Small intestine (tissue), 16 donors: Measurements from ENCODE around the gene EXOC1. TPM values are rescaled to one million over a fixed set of nuclear protein-coding genes. Genes with fewer than 3 reads are reported as not detected.
A peak's percentile ranks its signal among the peaks of the same experiment; 100 is the strongest.

Experiments
- DNase-seq, 2 donors: peaks; one replicate each; pipeline versions ENCODE4 v3.0.0 to v3.0.0-alpha.2; 2013
- FAIRE-seq: peaks from 2 replicates; lab custom pipeline; 2012; peaks lifted over from hg19 to GRCh38; lab: Jason Lieb, UNC
- H3K27ac ChIP-seq, 3 donors: one replicate each; pipeline ENCODE4 v1.5.1; 2013; ENCODE audit warnings: low read length in 2 of 3, mild to moderate bottlenecking in 2 of 3, control low read depth in 1 of 3, inconsistent platforms in 1 of 3, low read depth in 1 of 3, moderate library complexity in 1 of 3
- H3K27me3 ChIP-seq, 3 donors: one replicate each; pipeline ENCODE4 v1.6.1; 2013; ENCODE audit warnings: low read length in 3 of 3, inconsistent platforms in 1 of 3; ENCODE audit not compliant: control insufficient read depth in 3 of 3, insufficient read depth in 3 of 3
- H3K36me3 ChIP-seq, 3 donors: one replicate each; pipeline ENCODE4 v1.6.1; 2013; ENCODE audit warnings: low read length in 3 of 3, inconsistent platforms in 1 of 3, low read depth in 1 of 3, mild to moderate bottlenecking in 1 of 3, moderate library complexity in 1 of 3; ENCODE audit not compliant: control insufficient read depth in 3 of 3, insufficient read depth in 2 of 3
- H3K4me1 ChIP-seq, 3 donors: one replicate each; pipeline ENCODE4 v1.6.1; 2013; ENCODE audit warnings: low read length in 2 of 3, inconsistent platforms in 1 of 3, low read depth in 1 of 3, mild to moderate bottlenecking in 1 of 3, moderate library complexity in 1 of 3; ENCODE audit not compliant: control insufficient read depth in 3 of 3, insufficient read depth in 2 of 3
- H3K4me3 ChIP-seq, 3 donors: one replicate each; pipeline ENCODE4 v1.5.1; 2013; ENCODE audit warnings: low read length in 3 of 3, control low read depth in 1 of 3, inconsistent platforms in 1 of 3, low read depth in 1 of 3, mild to moderate bottlenecking in 1 of 3, moderate library complexity in 1 of 3
- H3K9me3 ChIP-seq, 2 donors: one replicate each; pipeline ENCODE4 v1.6.1; 2013; ENCODE audit warnings: low read depth in 1 of 2, low read length in 1 of 2; ENCODE audit not compliant: control insufficient read depth in 2 of 2, insufficient read depth in 1 of 2
- WGBS, 3 donors: extraction: QIAGEN DNeasy Blood & Tissue Kit; methylation state at CpG; one replicate each; pipeline ENCODE4 v1.1.7; 2013; 5-methylcytosine and 5-hydroxymethylcytosine counted together
- long read RNA-seq, 10 donors: transcript quantifications; one replicate each; lab custom pipeline, GENCODE V29; 2026
- polyA plus RNA-seq, 4 donors: library from polyadenylated mRNA; stranded (reverse) in 3 of 4; unstranded in 1 of 4; fragments of 200-250 nt in 3 of 4; fragments of 120-200 nt in 1 of 4; gene quantifications; one replicate each; pipeline versions ENCODE4 v1.2.1 to v1.2.3, GENCODE V29; 2013
- donor health status: healthy with polysubstance abuse.
- donor health status: control.
- donor health status: control.
- donor health status: Bipolar disorder and iron deficiency.
- donor health status: healthy.

The EXOC1 gene
- 10 to 100 TPM; 15.3 to 37.9 (median 20.9) TPM for polyA plus RNA-seq
- long read RNA-seq, donor 1, partial matches to known transcripts: 5 of 11 reads
- long read RNA-seq, donor 1, other reads (novel, unspliced or antisense): 0 of 11 reads
- long read RNA-seq, donor 2, partial matches to known transcripts: 0 of 3 reads
- long read RNA-seq, donor 2, other reads (novel, unspliced or antisense): 0 of 3 reads
- long read RNA-seq, donor 3, partial matches to known transcripts: 7 of 8 reads
- long read RNA-seq, donor 3, other reads (novel, unspliced or antisense): 0 of 8 reads
- long read RNA-seq, donor 4: 0 reads
- long read RNA-seq, donor 5, partial matches to known transcripts: 0 of 3 reads
- long read RNA-seq, donor 5, other reads (novel, unspliced or antisense): 0 of 3 reads
- long read RNA-seq, donor 6, partial matches to known transcripts: 0 of 2 reads
- long read RNA-seq, donor 6, other reads (novel, unspliced or antisense): 0 of 2 reads
- long read RNA-seq, donor 7: 0 reads
- long read RNA-seq, donor 8: 0 reads
- long read RNA-seq, donor 9, partial matches to known transcripts: 0 of 1 reads
- long read RNA-seq, donor 9, other reads (novel, unspliced or antisense): 0 of 1 reads
- long read RNA-seq, donor 10, partial matches to known transcripts: 0 of 6 reads
- long read RNA-seq, donor 10, other reads (novel, unspliced or antisense): 0 of 6 reads

- peaks cover 0 to 2% (median 0%) of the 10 kb centered on the region in 3 donors for H3K27me3 ChIP-seq
- H3K9me3 ChIP-seq: no peaks in the 10 kb centered on the region
- peak within 1 kb of the TSS; percentile 69 to 96 (median 70) for H3K27ac ChIP-seq
- H3K4me3 ChIP-seq: peak within 1 kb of the TSS; percentile 70 to 98 (median 94)
- WGBS, 3 donors: 1% methylated on average over 50 of the region's 50 CpGs
- no peaks in the 10 kb centered on the region for H3K36me3 ChIP-seq
- peaks cover 0 to 11% (median 10%) of the 10 kb centered on the region in 3 donors for H3K4me1 ChIP-seq
- DNase-seq: peak; percentile 98
- no peak for FAIRE-seq
These were observed at the start of gene EXOC1 for GRCh38 chr4:55853484-55854046. EXOC1 (plus strand) TSS chr4:55853648; CDS start chr4:55858324, 4,676 bp downstream.

DNA sequence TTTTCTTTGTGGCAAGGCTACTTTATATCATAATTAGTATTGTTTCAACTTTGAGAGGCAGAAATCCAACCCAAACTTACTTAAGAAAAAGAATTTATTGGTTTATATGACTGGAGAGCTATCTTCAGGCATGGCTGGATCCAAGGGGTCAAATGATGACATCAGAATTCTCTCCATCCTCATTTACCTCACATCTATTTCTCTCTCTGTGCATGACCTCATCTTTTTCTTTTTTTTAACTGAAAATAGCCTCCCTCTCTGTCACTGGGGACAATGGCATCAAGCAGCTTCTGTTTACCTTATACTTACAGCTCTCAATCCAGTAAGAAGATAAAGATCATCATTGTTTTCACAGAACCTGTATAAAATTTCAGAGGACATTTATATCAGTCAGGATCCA is 45.9 kb upstream of the EXOC1 start:
- H3K27me3 ChIP-seq: peaks cover 0 to 5% (median 0%) of the 10 kb centered on the region in 3 donors
- no peaks in the 10 kb centered on the region for H3K4me1 ChIP-seq
- no peaks in the 10 kb centered on the region for H3K9me3 ChIP-seq
- H3K27ac ChIP-seq: no peak overlapping the region
- FAIRE-seq: no peak
- DNase-seq: no peak
- no peak overlapping the region for H3K4me3 ChIP-seq
- no peaks in the 10 kb centered on the region for H3K36me3 ChIP-seq

DNA sequence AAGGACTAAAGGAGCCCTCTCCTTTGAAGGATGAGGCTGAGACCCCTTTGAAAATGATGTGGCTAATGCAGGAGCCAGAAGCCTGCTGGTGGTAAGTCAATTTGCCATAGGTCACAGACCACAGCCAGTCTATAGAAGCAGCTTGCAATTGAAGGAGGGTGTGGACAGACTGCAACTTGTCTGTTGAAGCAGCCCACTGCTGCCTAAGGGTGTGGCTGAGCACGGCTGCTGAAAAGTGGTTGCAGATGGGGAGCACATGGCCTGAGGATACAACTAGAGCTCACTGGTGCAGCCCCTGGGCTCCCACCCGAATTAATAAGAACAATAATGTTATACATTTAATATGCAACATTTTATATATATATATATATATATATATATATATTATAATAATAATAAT is 45.3 kb upstream of the EXOC1 start:
- FAIRE-seq: no peak
- H3K4me1 ChIP-seq: no peaks in the 10 kb centered on the region
- no peaks in the 10 kb centered on the region for H3K36me3 ChIP-seq
- H3K4me3 ChIP-seq: no peak overlapping the region
- no peak overlapping the region for H3K27ac ChIP-seq
- peaks cover 0 to 5% (median 0%) of the 10 kb centered on the region in 3 donors for H3K27me3 ChIP-seq
- no peaks in the 10 kb centered on the region for H3K9me3 ChIP-seq
- DNase-seq: no peak
- 39 to 58% (median 46%) methylated on average over 2 of the region's 2 CpGs for WGBS, 3 donors

GRCh38 chr4:55808632-55809031 is 44.8 kb upstream of the EXOC1 start:
- H3K4me3 ChIP-seq: no peak overlapping the region
- no peaks in the 10 kb centered on the region for H3K9me3 ChIP-seq
- peaks cover 0 to 5% (median 0%) of the 10 kb centered on the region in 3 donors for H3K27me3 ChIP-seq
- 44 to 52% (median 45%) methylated on average over 5 of the region's 5 CpGs for WGBS, 3 donors
- FAIRE-seq: no peak
- no peaks in the 10 kb centered on the region for H3K36me3 ChIP-seq
- H3K27ac ChIP-seq: no peak overlapping the region
- no peaks in the 10 kb centered on the region for H3K4me1 ChIP-seq
- no peak for DNase-seq

DNA sequence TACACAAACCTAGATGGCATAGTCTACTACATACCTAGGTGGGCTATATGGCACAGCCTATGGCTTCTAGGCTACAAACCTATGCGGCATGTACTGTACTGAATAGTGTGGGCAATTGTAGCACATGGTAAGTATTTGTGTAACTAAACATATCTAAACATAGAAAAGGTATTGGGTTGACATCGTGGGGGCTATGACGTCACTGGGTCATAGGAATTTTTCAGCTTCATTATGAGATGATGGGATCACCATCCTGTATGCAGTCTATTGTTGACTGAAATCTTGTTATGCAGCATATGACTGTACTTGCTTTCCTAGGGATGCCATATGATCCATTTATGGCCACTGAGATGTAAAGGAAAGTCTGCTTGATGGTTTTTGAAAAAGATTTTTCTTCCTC is 35.8 kb upstream of the EXOC1 start:
- DNase-seq: no peak
- WGBS, 3 donors: 89 to 95% (median 94%) methylated on average over 3 of the region's 3 CpGs

DNA sequence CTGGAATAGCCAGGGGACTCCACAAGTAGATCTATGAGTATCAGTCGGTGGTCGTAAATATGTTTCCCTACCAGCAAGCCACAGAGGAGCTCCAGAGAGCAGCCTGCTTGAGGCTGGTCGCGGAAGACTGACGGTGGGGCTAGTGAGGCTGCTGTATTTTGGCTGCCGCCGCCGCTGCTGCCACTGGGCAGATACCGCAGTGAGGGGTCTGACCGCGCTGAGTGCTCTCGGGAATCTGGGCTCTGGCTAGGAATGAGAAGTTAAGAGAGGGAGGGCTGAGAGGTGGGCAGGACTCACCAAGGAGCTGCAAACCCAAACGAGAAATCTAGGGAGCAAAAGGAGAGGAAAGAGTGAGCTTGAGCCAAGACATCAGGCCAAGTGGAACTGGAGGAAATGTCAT is 33.8 kb upstream of the EXOC1 start, which contains the start of gene EXOC1L:
TSS of gene EXOC1L (plus strand) at position 157 of the 400 bp plus-strand sequence. CDS start at position 394, 237 bp downstream.
- no peaks in the 10 kb centered on the region for H3K36me3 ChIP-seq
- no peak for FAIRE-seq
- H3K4me3 ChIP-seq: no peak within 1 kb of the TSS
- no peaks in the 10 kb centered on the region for H3K9me3 ChIP-seq
- H3K27me3 ChIP-seq: peaks cover 0 to 15% (median 4%) of the 10 kb centered on the region in 3 donors
- 7 to 24% (median 17%) methylated on average over 13 of the region's 13 CpGs for WGBS, 3 donors
- DNase-seq: peak in 1 of 2 donors; percentile 2
- no peaks in the 10 kb centered on the region for H3K4me1 ChIP-seq
- H3K27ac ChIP-seq: no peak within 1 kb of the TSS

More for the DNA sequence above, 35.8 kb upstream of the EXOC1 start:
- Histone ChIP-seq H3K9me3 (no peaks in the 10 kb centered on the region), H3K4me1 (no peaks in the 10 kb centered on the region), H3K36me3 (no peaks in the 10 kb centered on the region), H3K27ac (no peak overlapping the region), H3K27me3 (peaks cover 0 to 15% (median 4%) of the 10 kb centered on the region in 3 donors), H3K4me3 (no peak overlapping the region)
- FAIRE-seq: no peak

GRCh38 chr4:55820279-55820678 is 33.2 kb upstream of the EXOC1 start:
- no peaks in the 10 kb centered on the region for H3K9me3 ChIP-seq
- H3K27me3 ChIP-seq: peaks cover 0 to 15% (median 4%) of the 10 kb centered on the region in 3 donors
- no peak overlapping the region for H3K27ac ChIP-seq
- no peak overlapping the region for H3K4me3 ChIP-seq
- WGBS, 3 donors: 28 to 43% (median 39%) methylated on average over 2 of the region's 2 CpGs
- no peaks in the 10 kb centered on the region for H3K4me1 ChIP-seq
- no peaks in the 10 kb centered on the region for H3K36me3 ChIP-seq
- DNase-seq (no peak), FAIRE-seq (no peak)

DNA sequence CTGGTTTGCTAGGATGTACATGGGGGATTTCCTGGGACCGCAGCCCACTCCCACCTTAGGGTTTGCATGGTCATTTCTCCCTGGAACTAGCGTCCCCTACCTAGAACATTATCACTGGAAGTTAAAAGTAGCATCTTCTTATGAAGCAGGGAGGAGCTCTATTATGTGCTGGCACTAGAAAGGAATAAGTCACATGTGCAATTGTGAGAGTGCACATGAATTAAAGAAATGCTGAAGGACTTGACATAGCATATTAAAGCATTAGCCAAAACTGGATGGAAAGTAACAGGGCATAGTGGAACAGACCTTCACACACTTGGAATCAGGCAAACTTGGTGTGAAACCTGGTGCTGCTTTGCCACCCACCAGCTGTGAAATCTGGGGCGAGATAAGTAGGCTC is 31.1 kb upstream of the EXOC1 start:
- Histone ChIP-seq H3K27me3 (peaks cover 0 to 15% (median 4%) of the 10 kb centered on the region in 3 donors), H3K4me1 (no peaks in the 10 kb centered on the region), H3K9me3 (no peaks in the 10 kb centered on the region), H3K4me3 (no peak overlapping the region), H3K36me3 (no peaks in the 10 kb centered on the region), H3K27ac (no peak overlapping the region)
- FAIRE-seq (no peak), DNase-seq (no peak)
- WGBS, 3 donors: 81 to 85% (median 82%) methylated on average over 3 of the region's 3 CpGs
